SU-DHL-6 (cell line): ENCODE measurements around the gene CNTN5.

Source experiments
- H2AFZ ChIP-seq: fragments of 200-600 bp; sonication (generic); 2 replicates; pipeline ENCODE4 v1.6.1; 2014; ENCODE audit warnings: low read depth, mild to moderate bottlenecking, moderate library complexity, mixed read lengths, antibody characterized with exemption, low read length; ENCODE audit not compliant: severe bottlenecking
- H3F3A ChIP-seq: fragments of 200-600 bp; shearing (Covaris generic); 2 replicates; pipeline ENCODE4 v1.6.0; 2016; ENCODE audit warnings: antibody characterized with exemption, mild to moderate bottlenecking; ENCODE audit not compliant: insufficient read depth
- H3K27ac ChIP-seq: fragments of 200-600 bp; sonication (generic); 2 replicates; pipeline ENCODE4 v1.5.1; 2016; ENCODE audit warnings: low read depth, mild to moderate bottlenecking, low read length, moderate library complexity, mixed read lengths
- H3K27me3 ChIP-seq: fragments of 200-600 bp; sonication (generic), shearing (Covaris generic); 2 replicates; pipeline ENCODE4 v1.6.0; 2014; ENCODE audit warnings: mild to moderate bottlenecking, low read length
- H3K36me3 ChIP-seq: fragments of 200-600 bp; sonication (generic); 2 replicates; pipeline ENCODE4 v1.6.1; 2014; ENCODE audit warnings: mild to moderate bottlenecking, low read length, mixed read lengths
- H3K4me2 ChIP-seq: fragments of 300-600, 200-600 bp; shearing (Covaris generic), sonication (generic); 2 replicates; pipeline ENCODE4 v1.6.0; 2014; ENCODE audit warnings: low read length, low read depth, mild to moderate bottlenecking; ENCODE audit not compliant: poor library complexity, severe bottlenecking
- H3K4me3 ChIP-seq: fragments of 200-600 bp; sonication (generic); 2 replicates; pipeline ENCODE4 v1.5.1; 2014; ENCODE audit warnings: antibody characterized with exemption, low read length, mild to moderate bottlenecking, mixed read lengths; ENCODE audit not compliant: insufficient read depth, poor library complexity, severe bottlenecking
- H3K79me2 ChIP-seq: fragments of 200-600 bp; sonication (generic); 2 replicates; pipeline ENCODE4 v1.6.1; 2014; ENCODE audit warnings: mild to moderate bottlenecking, low read length, moderate library complexity; ENCODE audit not compliant: insufficient read depth
- H3K9ac ChIP-seq: fragments of 200-600 bp; sonication (generic); 2 replicates; pipeline ENCODE4 v1.7.0; 2014; ENCODE audit warnings: mild to moderate bottlenecking, low read length
- H3K9me2 ChIP-seq: fragments of 200-600 bp; sonication (generic); replicated peaks from 2 replicates; pipeline ENCODE4 v1.6.1; 2014; ENCODE audit warnings: low read length; ENCODE audit not compliant: insufficient read depth
- H3K9me3 ChIP-seq: fragments of 200-600 bp; sonication (generic); 2 replicates; pipeline ENCODE4 v1.6.1; 2014; ENCODE audit warnings: low read length, mixed read lengths; ENCODE audit not compliant: insufficient read depth
- H4K20me1 ChIP-seq: fragments of 200-600 bp; sonication (generic); 2 replicates; pipeline ENCODE4 v1.6.1; 2014; ENCODE audit warnings: low read depth, mild to moderate bottlenecking, antibody characterized with exemption, low read length, moderate library complexity, mixed read lengths
- EZH2phosphoT487 ChIP-seq: fragments of 200-600 bp; sonication (generic), shearing (Covaris generic); conservative IDR thresholded peaks from 2 replicates; pipeline ENCODE4 v1.6.1; 2018; ENCODE audit warnings: mild to moderate bottlenecking, antibody characterized with exemption, low read length, moderate library complexity, mixed read lengths
- TF ChIP-seq, protein P1 (sequence below): fragments of 200-600 bp; sonication (generic); IDR thresholded peaks from one replicate; pipeline ENCODE4 v1.5.1; 2017; ENCODE audit warnings: antibody characterized with exemption, mild to moderate bottlenecking, low read length, moderate library complexity; ENCODE audit not compliant: insufficient read depth, poor library complexity, severe bottlenecking

CNTN5 gene

GRCh38 chr11:99383648-99384245 is 363.0 kb downstream of the CNTN5 start:
- Histone ChIP-seq H3K4me2 (no peak overlapping the region), H3K9ac (no peak overlapping the region), H3K27ac (no peak overlapping the region), H4K20me1 (no peaks in the 10 kb centered on the region), H3F3A (no peaks in the 10 kb centered on the region), H3K9me2 (no peaks in the 10 kb centered on the region), H3K4me3 (no peak overlapping the region), H3K36me3 (no peaks in the 10 kb centered on the region), H3K27me3 (no peaks in the 10 kb centered on the region), H3K79me2 (no peaks in the 10 kb centered on the region), H3K9me3 (no peaks in the 10 kb centered on the region), H2AFZ (no peak overlapping the region)
- TF ChIP-seq EZH2phosphoT487, result no peak
- TF ChIP-seq, protein P1, sequence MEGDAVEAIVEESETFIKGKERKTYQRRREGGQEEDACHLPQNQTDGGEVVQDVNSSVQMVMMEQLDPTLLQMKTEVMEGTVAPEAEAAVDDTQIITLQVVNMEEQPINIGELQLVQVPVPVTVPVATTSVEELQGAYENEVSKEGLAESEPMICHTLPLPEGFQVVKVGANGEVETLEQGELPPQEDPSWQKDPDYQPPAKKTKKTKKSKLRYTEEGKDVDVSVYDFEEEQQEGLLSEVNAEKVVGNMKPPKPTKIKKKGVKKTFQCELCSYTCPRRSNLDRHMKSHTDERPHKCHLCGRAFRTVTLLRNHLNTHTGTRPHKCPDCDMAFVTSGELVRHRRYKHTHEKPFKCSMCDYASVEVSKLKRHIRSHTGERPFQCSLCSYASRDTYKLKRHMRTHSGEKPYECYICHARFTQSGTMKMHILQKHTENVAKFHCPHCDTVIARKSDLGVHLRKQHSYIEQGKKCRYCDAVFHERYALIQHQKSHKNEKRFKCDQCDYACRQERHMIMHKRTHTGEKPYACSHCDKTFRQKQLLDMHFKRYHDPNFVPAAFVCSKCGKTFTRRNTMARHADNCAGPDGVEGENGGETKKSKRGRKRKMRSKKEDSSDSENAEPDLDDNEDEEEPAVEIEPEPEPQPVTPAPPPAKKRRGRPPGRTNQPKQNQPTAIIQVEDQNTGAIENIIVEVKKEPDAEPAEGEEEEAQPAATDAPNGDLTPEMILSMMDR, result no peak

- H3K36me3 ChIP-seq, result no peaks in the 10 kb centered on the region
- no peak overlapping the region for H3K4me2 ChIP-seq
- no peaks in the 10 kb centered on the region for H3K27me3 ChIP-seq
- H3K9me3 ChIP-seq, result no peaks in the 10 kb centered on the region
- no peaks in the 10 kb centered on the region for H3F3A ChIP-seq
- H4K20me1 ChIP-seq, result no peaks in the 10 kb centered on the region
- H3K4me3 ChIP-seq, result no peak overlapping the region
- TF ChIP-seq EZH2phosphoT487, result no peak
- TF ChIP-seq, protein P1, result no peak
- H3K27ac ChIP-seq, result no peak overlapping the region
- H3K9ac ChIP-seq, result no peak overlapping the region
- H3K9me2 ChIP-seq, result no peaks in the 10 kb centered on the region
- H2AFZ ChIP-seq, result no peak overlapping the region
- no peaks in the 10 kb centered on the region for H3K79me2 ChIP-seq
These were observed 370.5 kb downstream of the CNTN5 start for GRCh38 chr11:99391245-99391644.

DNA sequence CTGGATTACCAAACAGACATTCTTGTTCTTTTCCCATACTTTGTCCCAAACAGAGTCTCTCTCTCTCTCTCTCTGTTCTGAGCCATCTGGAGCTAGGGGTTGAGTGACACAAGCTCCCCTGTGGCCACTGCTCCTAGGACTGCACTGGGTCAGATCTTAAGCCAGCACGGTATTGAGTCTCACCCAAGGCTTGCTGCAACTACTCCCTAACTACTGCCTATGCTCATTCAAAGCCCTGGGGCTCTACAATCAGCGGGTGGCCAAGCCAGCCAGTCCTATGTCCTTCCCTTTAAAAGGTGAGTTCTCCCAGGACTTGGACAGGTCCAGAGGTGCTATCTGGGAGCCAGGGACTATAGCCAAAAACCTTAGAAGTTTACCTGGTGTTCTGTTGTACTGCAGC is 385.6 kb downstream of the CNTN5 start:
- H3F3A ChIP-seq, result no peaks in the 10 kb centered on the region
- no peak overlapping the region for H3K27ac ChIP-seq
- H2AFZ ChIP-seq, result no peak overlapping the region
- no peak overlapping the region for H3K4me2 ChIP-seq
- no peaks in the 10 kb centered on the region for H3K27me3 ChIP-seq
- no peaks in the 10 kb centered on the region for H3K9me3 ChIP-seq
- no peak overlapping the region for H3K9ac ChIP-seq
- H3K36me3 ChIP-seq, result no peaks in the 10 kb centered on the region
- no peak overlapping the region for H3K4me3 ChIP-seq
- no peak for TF ChIP-seq EZH2phosphoT487
- TF ChIP-seq, protein P1, result no peak
- H4K20me1 ChIP-seq, result no peaks in the 10 kb centered on the region
- no peaks in the 10 kb centered on the region for H3K79me2 ChIP-seq
- H3K9me2 ChIP-seq, result no peaks in the 10 kb centered on the region
